HepG2 (cell line): ENCODE data around the gene RBBP8NL. TPM values are rescaled to one million over a fixed set of nuclear protein-coding genes. Genes with fewer than 3 reads are reported as not detected.
A peak's percentile ranks its signal among the peaks of the same experiment; 100 is the strongest.

Experiments
- ATAC-seq: fragments of 200-7000 bp; cut with Tn5 transposase; 3 replicates; pipeline ENCODE4 v1.9.1; 2020; ENCODE audit warnings: mild to moderate bottlenecking, moderate library complexity
- BruUV-seq: library from RNA; stranded (reverse); fragments of 400-500 nt; replicated peaks from 2 replicates; lab custom pipeline; 2021; lab: Mats Ljungman, UMichigan
- CTCF ChIA-PET: fragments of 300-600 bp; formaldehyde crosslinking; extraction: SDS; loops from one replicate; lab custom pipeline; 2021; ENCODE audit warnings: low total read pairs, inconsistent platforms, low intra/inter-chr PET ratio; lab: Yijun Ruan, JAX
- POLR2A ChIA-PET: fragments of 350-600 bp; sonication (Branson Sonifier 250); formaldehyde crosslinking; loops from one replicate; lab custom pipeline; 2020; ENCODE audit warnings: antibody characterized with exemption, inconsistent platforms; lab: Yijun Ruan, JAX
- DNase-seq: peaks from one replicate; pipeline ENCODE4 v3.0.0-alpha.2; 2015; ENCODE audit warnings: low spot score
- FAIRE-seq: peaks from 3 replicates; lab custom pipeline; 2011; peaks lifted over from hg19 to GRCh38; lab: Jason Lieb, UNC
- H2AFZ ChIP-seq: one replicate; pipeline ENCODE4 v1.6.1; 2011; ENCODE audit warnings: low read length, inconsistent platforms
- H3K27ac ChIP-seq: fragments of 300-600 bp; 3 replicates; pipeline ENCODE4 v1.8.0; 2011; ENCODE audit warnings: mixed run types, mild to moderate bottlenecking, mixed read lengths, low read length, inconsistent platforms; ENCODE audit not compliant: insufficient read depth; ENCODE audit errors: extremely low read length
- H3K27me3 ChIP-seq, 2 experiments: fragments of 200-600 bp in 1 of 2; 2 replicates in 1 of 2; 3 replicates in 1 of 2; pipeline versions ENCODE4 v1.6.0 to v1.8.0; 2011; ENCODE audit warnings: low read length in 2 of 2, mild to moderate bottlenecking in 2 of 2, moderate library complexity in 2 of 2, inconsistent platforms in 1 of 2; ENCODE audit not compliant: insufficient read depth in 2 of 2, control insufficient read depth in 1 of 2
- H3K36me3 ChIP-seq, 2 experiments: fragments of 200-600 bp in 1 of 2; replicated peaks in 1 of 2; 2 replicates in 1 of 2; 3 replicates in 1 of 2; pipeline versions ENCODE4 v1.5.1 to v1.8.0; 2011; ENCODE audit warnings: low read length in 2 of 2, inconsistent platforms in 1 of 2; ENCODE audit not compliant: insufficient read depth in 2 of 2, control insufficient read depth in 1 of 2
- H3K4me1 ChIP-seq: 2 replicates; pipeline ENCODE4 v1.5.1; 2012; ENCODE audit warnings: low read length, inconsistent platforms; ENCODE audit not compliant: insufficient read depth
- H3K4me2 ChIP-seq: 2 replicates; pipeline ENCODE4 v1.6.0; 2011; ENCODE audit warnings: low read depth, low read length, inconsistent platforms
- H3K4me3 ChIP-seq, 3 experiments: fragments of 200-600 bp in 1 of 3; sonication (generic), shearing (Covaris generic) in 1 of 3; replicated peaks in 1 of 3; 2 replicates each; pipeline ENCODE4 v1.5.1; 2011 to 2016; ENCODE audit warnings: low read length in 3 of 3, inconsistent platforms in 2 of 3, low read depth in 2 of 3, mild to moderate bottlenecking in 2 of 3, control low read depth in 1 of 3, mixed read lengths in 1 of 3; ENCODE audit not compliant: insufficient read depth in 1 of 3
- H3K79me2 ChIP-seq: one replicate; pipeline ENCODE4 v1.6.1; 2011; ENCODE audit warnings: low read length, inconsistent platforms; ENCODE audit not compliant: insufficient read depth
- H3K9ac ChIP-seq: 2 replicates; pipeline ENCODE4 v1.6.0; 2011; ENCODE audit warnings: mild to moderate bottlenecking, low read depth, low read length, inconsistent platforms; ENCODE audit not compliant: insufficient read depth
- H3K9me3 ChIP-seq: 2 replicates; pipeline ENCODE4 v1.5.1; 2012; ENCODE audit warnings: mild to moderate bottlenecking, low read length
- H4K20me1 ChIP-seq: 2 replicates; pipeline ENCODE4 v1.6.0; 2011; ENCODE audit warnings: inconsistent platforms, mild to moderate bottlenecking, low read length, moderate library complexity; ENCODE audit not compliant: insufficient read depth
- ARNT ChIP-seq: fragments of 450-650 bp; IDR thresholded peaks from 2 replicates; pipeline ENCODE4 v1.6.1; 2017
- BATF2 ChIP-seq: sonication (generic); formaldehyde crosslinking; IDR thresholded peaks from 2 replicates; pipeline ENCODE4 v1.8.0; 2022; ENCODE audit warnings: mild to moderate bottlenecking, missing genetic modification reagents, moderate library complexity
- CENPX ChIP-seq: sonication (generic); formaldehyde crosslinking; IDR thresholded peaks from 2 replicates; pipeline ENCODE4 v1.9.0; 2021; ENCODE audit warnings: mild to moderate bottlenecking, missing genetic modification reagents, moderate library complexity
- EEA1 ChIP-seq: sonication (generic); formaldehyde crosslinking; IDR thresholded peaks from 2 replicates; pipeline ENCODE4 v1.5.1; 2020; ENCODE audit warnings: mild to moderate bottlenecking, missing genetic modification reagents, borderline replicate concordance
- IKZF1 ChIP-seq: fragments of 450-650 bp; IDR thresholded peaks from 2 replicates; pipeline ENCODE4 v1.7.1; 2016
- MTF2 ChIP-seq: sonication (generic); formaldehyde crosslinking; IDR thresholded peaks from 2 replicates; pipeline ENCODE4 v1.5.0; 2020; ENCODE audit warnings: missing genetic modification reagents, borderline replicate concordance
- NFIC ChIP-seq: IDR thresholded peaks from 2 replicates; pipeline ENCODE4 v1.6.1; 2012; ENCODE audit warnings: mild to moderate bottlenecking, low read length, inconsistent platforms
- PREB ChIP-seq: sonication (generic); formaldehyde crosslinking; IDR thresholded peaks from 2 replicates; pipeline ENCODE4 v1.4.0; 2020; ENCODE audit warnings: missing genetic modification reagents
- PRPF4 ChIP-seq: fragments of 200-400 bp; formaldehyde crosslinking; IDR thresholded peaks from 2 replicates; pipeline ENCODE4 v1.6.1; 2016; ENCODE audit warnings: low read length, low read depth; ENCODE audit not compliant: poor library complexity, severe bottlenecking
- RELA ChIP-seq: sonication (generic); formaldehyde crosslinking; IDR thresholded peaks from 2 replicates; pipeline ENCODE4 v1.4.0; 2020; ENCODE audit warnings: missing genetic modification reagents
- TCF7L2 ChIP-seq: IDR thresholded peaks from 2 replicates; pipeline ENCODE4 v1.6.1; 2011; ENCODE audit warnings: mild to moderate bottlenecking, low read depth, low read length, moderate library complexity
- ZBTB1 ChIP-seq: sonication (generic); formaldehyde crosslinking; IDR thresholded peaks from 2 replicates; pipeline ENCODE4 v1.4.0; 2020; ENCODE audit warnings: missing genetic modification reagents, borderline replicate concordance
- ZFP1 ChIP-seq: IDR thresholded peaks from 2 replicates; pipeline ENCODE4 v1.6.1; 2016
- ZIK1 ChIP-seq: sonication (generic); formaldehyde crosslinking; IDR thresholded peaks from 2 replicates; pipeline ENCODE4 v1.5.0; 2020; ENCODE audit warnings: mild to moderate bottlenecking, low read depth, missing genetic modification reagents, borderline replicate concordance
- ZNF549 ChIP-seq: sonication (generic); formaldehyde crosslinking; IDR thresholded peaks from 2 replicates; pipeline ENCODE4 v1.5.0; 2020; ENCODE audit warnings: missing genetic modification reagents
- ZNF550 ChIP-seq: sonication (generic); formaldehyde crosslinking; IDR thresholded peaks from 2 replicates; pipeline ENCODE4 v1.4.0; 2020; ENCODE audit warnings: mild to moderate bottlenecking, missing genetic modification reagents, borderline replicate concordance
- ZNF652 ChIP-seq: IDR thresholded peaks from 2 replicates; pipeline ENCODE4 v1.6.1; 2016; ENCODE audit warnings: low read depth, borderline replicate concordance
- ZNF775 ChIP-seq: sonication (generic); formaldehyde crosslinking; IDR thresholded peaks from 2 replicates; pipeline ENCODE4 v1.4.0; 2020; ENCODE audit warnings: missing genetic modification reagents, mild to moderate bottlenecking, moderate library complexity, borderline replicate concordance
- WGBS: methylation state at CpG from one replicate; pipeline ENCODE4 v1.1.6; 2017; ENCODE audit warnings: low lambda C conversion rate; 5-methylcytosine and 5-hydroxymethylcytosine counted together
- in situ Hi-C: cut with HindIII; loops from 2 replicates; pipeline ENCODE4 v1.10.0; 2017; ENCODE audit warnings: low pct_unique_long_range_greater_than_20kb; ENCODE audit not compliant: extremely low pct_ligation_motif_present
- intact Hi-C: fragments of 100-400 bp; cut with micrococcal nuclease; formaldehyde crosslinking; loops from one replicate; pipeline ENCODE4 v1.10.0; 2022; ENCODE audit not compliant: unreplicated experiment
- polyA plus RNA-seq, 8 experiments: library from polyadenylated mRNA; depleted of rRNA in 3 of 8; stranded (reverse) in 7 of 8; unstranded in 1 of 8; fragments of >200 nt; fragmentation: Illumina TruSeq in 4 of 8; extraction: Trizol in 4 of 8; gene quantifications; 2 replicates each; pipeline versions ENCODE4 v1.2.1 to v1.2.3, GENCODE V29; 2011 to 2016; ENCODE audit warnings: low read depth in 4 of 8, missing spikeins in 1 of 8, mixed read lengths in 1 of 8; ENCODE audit not compliant: insufficient read depth in 1 of 8
- total RNA-seq, 5 experiments: library from RNA; depleted of rRNA; stranded (reverse); fragments of >200 nt; fragmentation: Illumina TruSeq; extraction: Trizol; gene quantifications; 2 replicates each; pipeline ENCODE4 v1.2.3, GENCODE V29; 2016; ENCODE audit warnings: low read depth in 1 of 5
- TF ChIP-seq, protein P1 (sequence below): sonication (generic); formaldehyde crosslinking; IDR thresholded peaks from 2 replicates; pipeline ENCODE4 v1.5.1; 2020; ENCODE audit warnings: mild to moderate bottlenecking, missing genetic modification reagents, borderline replicate concordance

Gene RBBP8NL
- total and polyA plus RNA-seq, 2 of the 13 experiments (the other 11 are each of a cell fraction or from before 2014, with no cell fraction given): 0.69 to 0.86 TPM

DNA sequence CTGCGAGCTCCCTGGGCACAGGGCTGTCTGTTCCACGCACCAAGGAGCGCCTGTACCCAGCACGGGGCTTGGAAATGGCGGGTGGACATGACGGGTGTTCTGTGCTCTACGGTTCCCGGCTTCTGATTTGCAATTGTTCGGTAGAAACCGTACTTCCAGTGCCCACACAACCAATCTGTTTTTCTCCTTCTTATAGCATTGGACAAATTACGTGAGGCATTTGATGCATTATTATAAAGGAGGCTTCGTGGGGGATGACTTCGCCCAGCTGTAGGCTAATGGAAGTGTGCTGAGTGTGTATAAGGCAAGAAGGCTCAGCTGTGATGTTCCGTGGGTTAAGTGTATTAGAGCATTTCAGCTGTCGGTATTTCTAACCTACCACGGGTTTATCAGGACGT lies 50.3 kb downstream of the RBBP8NL start:
- ChIA-PET CTCF (interaction anchor here (0.9 to 4.8 kb wide), 3 partner anchors 10 to 75 kb away, joined by 3 to 73 read pairs (median 8); partner anchors contain the start of genes ADRM1 and LAMA5), POLR2A (interaction anchor here (2.8 to 5.4 kb wide), 4 partner anchors 10 to 77 kb away, joined by 17 to 95 read pairs (median 64); partner anchors contain the start of genes ADRM1, LAMA5 and RPS21)
- Histone ChIP-seq H3K27ac (peak overlapping the region; percentile 63), H3K4me1 (peaks cover 54% of the 10 kb centered on the region), H3K36me3 (0 out of 5 replicates have a peak, but pooled peaks cover 2 to 4% of the 10 kb centered on the region in 2 experiments), H3K9ac (peak overlapping the region; percentile 68; the same call in 1 of the 2 replicates), H3K27me3 (no peaks in the 10 kb centered on the region), H3K4me2 (peak overlapping the region; percentile 88; the same call in 1 of the 2 replicates), H2AFZ (no peak overlapping the region), H3K9me3 (no peaks in the 10 kb centered on the region), H3K4me3 (peak overlapping the region in 1 of 3 experiments; percentile 71; a peak in 1 of 6 replicates), H3K79me2 (no peaks in the 10 kb centered on the region), H4K20me1 (peaks cover under 1% of the 10 kb centered on the region; the same call in 1 of the 2 replicates)
- no TSS peak for BruUV-seq
- ATAC-seq: no peak
- 85% methylated on average over 15 of the region's 17 CpGs for WGBS
- FAIRE-seq: no peak
- intact Hi-C loops (loop anchor here (5.0 to 10.0 kb wide), 2 partner anchors 140 to 418 kb away; partner anchors contain the start of genes MRGBP and OSBPL2), in situ Hi-C loops (no loop called here)
- DNase-seq: no peak
- TF ChIP-seq TCF7L2: no peak
- TF ChIP-seq CENPX (CRISPR knock-in tag): no peak
- no peak for TF ChIP-seq RELA
- TF ChIP-seq ZNF775 (CRISPR knock-in tag): no peak
- TF ChIP-seq, protein P1, sequence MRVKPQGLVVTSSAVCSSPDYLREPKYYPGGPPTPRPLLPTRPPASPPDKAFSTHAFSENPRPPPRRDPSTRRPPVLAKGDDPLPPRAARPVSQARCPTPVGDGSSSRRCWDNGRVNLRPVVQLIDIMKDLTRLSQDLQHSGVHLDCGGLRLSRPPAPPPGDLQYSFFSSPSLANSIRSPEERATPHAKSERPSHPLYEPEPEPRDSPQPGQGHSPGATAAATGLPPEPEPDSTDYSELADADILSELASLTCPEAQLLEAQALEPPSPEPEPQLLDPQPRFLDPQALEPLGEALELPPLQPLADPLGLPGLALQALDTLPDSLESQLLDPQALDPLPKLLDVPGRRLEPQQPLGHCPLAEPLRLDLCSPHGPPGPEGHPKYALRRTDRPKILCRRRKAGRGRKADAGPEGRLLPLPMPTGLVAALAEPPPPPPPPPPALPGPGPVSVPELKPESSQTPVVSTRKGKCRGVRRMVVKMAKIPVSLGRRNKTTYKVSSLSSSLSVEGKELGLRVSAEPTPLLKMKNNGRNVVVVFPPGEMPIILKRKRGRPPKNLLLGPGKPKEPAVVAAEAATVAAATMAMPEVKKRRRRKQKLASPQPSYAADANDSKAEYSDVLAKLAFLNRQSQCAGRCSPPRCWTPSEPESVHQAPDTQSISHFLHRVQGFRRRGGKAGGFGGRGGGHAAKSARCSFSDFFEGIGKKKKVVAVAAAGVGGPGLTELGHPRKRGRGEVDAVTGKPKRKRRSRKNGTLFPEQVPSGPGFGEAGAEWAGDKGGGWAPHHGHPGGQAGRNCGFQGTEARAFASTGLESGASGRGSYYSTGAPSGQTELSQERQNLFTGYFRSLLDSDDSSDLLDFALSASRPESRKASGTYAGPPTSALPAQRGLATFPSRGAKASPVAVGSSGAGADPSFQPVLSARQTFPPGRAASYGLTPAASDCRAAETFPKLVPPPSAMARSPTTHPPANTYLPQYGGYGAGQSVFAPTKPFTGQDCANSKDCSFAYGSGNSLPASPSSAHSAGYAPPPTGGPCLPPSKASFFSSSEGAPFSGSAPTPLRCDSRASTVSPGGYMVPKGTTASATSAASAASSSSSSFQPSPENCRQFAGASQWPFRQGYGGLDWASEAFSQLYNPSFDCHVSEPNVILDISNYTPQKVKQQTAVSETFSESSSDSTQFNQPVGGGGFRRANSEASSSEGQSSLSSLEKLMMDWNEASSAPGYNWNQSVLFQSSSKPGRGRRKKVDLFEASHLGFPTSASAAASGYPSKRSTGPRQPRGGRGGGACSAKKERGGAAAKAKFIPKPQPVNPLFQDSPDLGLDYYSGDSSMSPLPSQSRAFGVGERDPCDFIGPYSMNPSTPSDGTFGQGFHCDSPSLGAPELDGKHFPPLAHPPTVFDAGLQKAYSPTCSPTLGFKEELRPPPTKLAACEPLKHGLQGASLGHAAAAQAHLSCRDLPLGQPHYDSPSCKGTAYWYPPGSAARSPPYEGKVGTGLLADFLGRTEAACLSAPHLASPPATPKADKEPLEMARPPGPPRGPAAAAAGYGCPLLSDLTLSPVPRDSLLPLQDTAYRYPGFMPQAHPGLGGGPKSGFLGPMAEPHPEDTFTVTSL (CRISPR knock-in tag): 0 out of 2 replicates have a peak, but pooled peaks have one; percentile 12
- no peak for TF ChIP-seq ZNF652 (CRISPR knock-in tag)
- no peak for TF ChIP-seq ZBTB1
- TF ChIP-seq EEA1 (CRISPR knock-in tag): 0 out of 2 replicates have a peak, but pooled peaks have one; percentile 30
- no peak for TF ChIP-seq NFIC
- TF ChIP-seq PRPF4: peak; percentile 51
- 0 out of 2 replicates have a peak, but pooled peaks have one; percentile 26 for TF ChIP-seq BATF2 (CRISPR knock-in tag)
- no peak for TF ChIP-seq ZNF549 (CRISPR knock-in tag)
- no peak for TF ChIP-seq ZIK1 (CRISPR knock-in tag)
- no peak for TF ChIP-seq IKZF1
- TF ChIP-seq PREB: no peak
- 0 out of 2 replicates have a peak, but pooled peaks have one; percentile 27 for TF ChIP-seq ZNF550 (CRISPR knock-in tag)
- no peak for TF ChIP-seq ZFP1 (CRISPR knock-in tag)
- 0 out of 2 replicates have a peak, but pooled peaks have one; percentile 1 for TF ChIP-seq MTF2 (CRISPR knock-in tag)
- no peak for TF ChIP-seq ARNT
